HG03097 (cell line): ENCODE measurements around the gene C17orf78.
"Not testable (repeated sequence)": the region's sequence is repeated elsewhere in the genome, so short reads cannot be mapped to it uniquely, and the experiment has no call there.

ENCODE experiments used
- ATAC-seq: cut with Tn5 transposase; IDR thresholded peaks from one replicate; pipeline ENCODE4 v1.9.1; 2021; ENCODE audit not compliant: unreplicated experiment, low FRiP score

C17orf78 gene

DNA sequence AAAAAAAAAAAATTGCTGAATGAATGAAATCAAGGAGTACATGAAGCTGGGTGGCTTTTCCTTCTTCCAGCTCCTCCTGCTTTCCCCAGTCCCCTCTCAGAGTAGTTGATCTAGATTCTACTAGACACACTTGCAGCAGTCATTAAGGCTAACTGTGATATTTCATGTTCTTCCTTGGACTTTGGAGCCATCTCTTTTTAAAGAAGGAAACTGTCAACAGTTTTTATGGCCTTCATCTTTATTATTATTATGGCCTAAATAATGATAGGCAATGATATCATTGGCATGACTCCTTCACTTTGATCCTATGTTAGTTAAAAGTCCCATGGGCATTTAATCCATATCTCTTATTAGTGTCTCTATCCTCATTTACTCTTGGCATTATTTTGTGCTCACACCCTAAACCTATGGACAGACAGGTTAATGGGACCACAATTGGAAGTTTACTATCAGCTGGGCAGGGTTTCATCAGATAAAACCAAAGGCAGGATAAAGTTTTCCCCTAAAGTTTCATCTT lies 9.7 kb downstream of the C17orf78 start:
- ATAC-seq: no peak

DNA sequence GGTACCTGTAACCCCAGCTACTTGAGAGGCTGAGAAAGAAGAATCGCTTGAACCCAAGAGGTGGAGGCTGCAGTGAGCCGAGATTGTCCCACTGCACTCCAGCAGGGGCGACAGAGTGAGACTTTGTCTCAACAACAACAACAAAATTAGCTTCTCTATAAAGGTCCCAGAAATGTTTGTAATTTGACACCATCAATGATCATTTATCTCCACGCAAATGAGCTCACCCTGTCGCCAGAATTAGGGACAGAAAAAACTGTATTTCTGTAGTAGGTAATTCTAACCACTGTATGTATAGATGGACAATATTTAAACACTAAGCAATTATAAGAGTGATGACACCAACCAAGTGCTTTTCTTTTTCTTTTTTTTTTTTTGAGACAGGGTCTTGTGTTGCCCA lies 10.7 kb downstream of the C17orf78 start:
- no peak for ATAC-seq

DNA sequence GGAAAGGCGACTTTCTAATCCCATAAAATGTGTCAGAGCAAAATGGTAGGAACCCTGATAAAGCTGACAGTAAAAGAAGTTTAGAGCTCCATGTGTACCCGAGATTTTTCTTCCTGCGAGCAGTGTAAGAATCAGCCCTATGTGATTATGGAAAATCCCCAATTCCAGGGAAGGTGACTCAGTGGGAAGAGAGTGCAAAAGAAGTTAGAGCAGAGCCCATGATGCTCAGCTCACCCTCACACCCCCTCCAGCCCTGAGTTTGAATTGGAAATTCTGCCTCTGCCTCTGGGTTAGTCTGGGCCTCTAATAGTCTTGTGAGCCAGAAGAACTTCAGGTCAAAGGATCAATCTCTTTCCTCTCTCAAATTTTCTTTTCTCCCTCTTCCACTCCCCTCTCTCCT lies 12.5 kb downstream of the C17orf78 start:
- ATAC-seq: no peak

DNA sequence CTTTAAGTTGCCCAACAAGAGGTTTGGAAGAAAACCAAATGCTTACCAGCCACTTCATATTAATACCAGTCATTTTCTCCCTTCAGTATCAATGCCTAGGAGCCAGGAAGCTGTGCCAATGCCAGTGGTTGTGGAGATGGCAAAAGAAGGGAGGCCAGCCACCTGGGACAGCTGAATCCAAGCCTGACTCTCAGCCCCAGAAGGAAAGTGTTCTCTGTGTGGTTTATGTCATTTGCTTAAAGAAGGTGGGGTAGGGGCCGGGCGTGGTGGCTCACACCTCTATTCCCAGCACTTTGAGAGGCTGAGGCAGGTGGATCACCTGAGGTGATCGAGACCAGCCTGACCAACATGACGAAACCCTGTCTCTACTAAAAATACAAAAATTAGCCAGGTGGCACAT lies 13.4 kb downstream of the C17orf78 start:
- ATAC-seq: no peak

DNA sequence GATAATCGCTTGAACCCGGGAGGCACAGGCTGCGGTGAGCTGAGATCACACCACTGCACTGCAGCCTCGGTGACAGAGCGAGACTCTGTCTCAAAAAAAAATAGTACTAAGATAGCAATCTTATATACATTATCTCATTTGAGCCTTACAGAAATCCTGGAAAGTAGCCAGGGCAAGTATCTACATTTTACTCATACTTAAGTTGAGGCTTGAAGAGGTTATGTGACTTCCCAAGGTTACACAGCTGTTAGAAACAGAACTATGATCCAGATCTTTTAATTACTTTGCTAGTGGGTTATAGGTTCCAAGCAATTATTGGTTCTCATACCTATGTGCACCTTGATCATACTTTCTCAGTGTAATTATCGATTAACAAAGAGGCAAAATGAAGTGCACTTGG lies 15.4 kb downstream of the C17orf78 start:
- no peak for ATAC-seq

DNA sequence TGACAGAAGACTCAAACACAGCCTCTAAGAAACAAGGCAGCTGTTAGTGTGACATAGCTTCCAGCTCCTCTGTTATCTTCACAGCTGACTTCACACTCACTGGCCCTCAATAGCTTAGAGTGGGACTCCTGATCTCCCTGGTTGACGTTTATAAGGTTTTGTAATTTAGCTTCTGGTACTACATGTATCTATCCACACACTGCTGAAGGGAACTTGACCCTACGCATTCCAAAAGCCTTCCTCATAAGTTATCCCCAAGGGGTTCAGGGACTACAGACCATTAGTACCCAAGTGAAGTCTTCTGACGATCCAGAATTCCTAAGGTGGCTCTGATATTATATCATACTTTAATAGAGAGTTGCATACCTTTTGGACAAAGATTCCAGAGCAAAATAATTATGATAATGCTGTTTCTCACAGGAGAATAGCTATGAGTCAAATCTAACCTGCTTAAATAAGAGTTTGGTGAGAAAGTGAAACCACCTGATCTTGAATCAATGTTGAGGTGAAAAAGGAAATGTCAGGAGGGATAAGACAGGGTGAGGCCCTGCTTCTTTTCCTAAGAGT lies 16.3 kb downstream of the C17orf78 start:
- no peak for ATAC-seq

DNA sequence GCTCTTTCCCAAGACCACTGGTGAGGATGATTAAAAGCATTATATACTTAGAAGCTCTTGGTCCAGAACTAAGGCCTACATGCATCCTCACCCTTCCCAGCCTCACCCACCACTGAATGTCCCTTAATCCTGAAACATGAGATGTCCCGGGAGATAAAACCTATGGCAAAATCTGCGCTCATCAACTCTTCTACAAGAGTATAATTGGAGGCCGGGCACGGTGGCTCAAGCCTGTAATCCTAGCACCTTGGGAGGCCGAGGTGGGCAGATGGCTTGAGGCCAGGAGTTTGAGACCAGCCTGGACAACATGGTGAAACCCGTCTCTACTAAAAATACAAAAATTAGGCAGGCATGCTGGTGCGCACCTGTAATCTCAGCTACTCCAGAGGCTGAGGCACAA lies 17.6 kb downstream of the C17orf78 start:
- ATAC-seq: no peak

DNA sequence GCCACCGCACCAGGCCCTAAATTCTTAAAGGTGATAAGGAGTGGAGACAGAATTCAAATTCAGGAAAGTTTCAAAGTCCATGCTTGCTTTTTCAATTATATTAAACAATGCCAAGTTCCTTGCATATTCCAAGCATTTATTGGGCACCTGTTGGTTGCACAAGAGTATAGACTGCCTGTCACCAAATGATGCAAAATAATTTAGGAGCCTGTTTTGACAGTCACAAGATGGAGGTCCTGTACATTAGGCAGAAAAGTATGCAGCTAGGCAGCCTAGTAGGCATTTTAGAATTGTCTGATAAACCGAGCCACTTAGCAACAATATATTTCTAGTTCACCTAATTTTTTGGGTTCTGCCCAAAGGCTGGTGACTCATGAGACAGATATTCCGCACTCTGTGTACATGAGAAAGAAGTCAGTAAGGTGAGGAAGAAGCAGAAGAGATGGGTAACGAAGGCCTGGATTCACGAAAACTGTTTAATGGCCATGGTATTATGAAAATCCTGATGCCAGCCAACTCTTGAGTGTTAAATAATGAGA lies 23.5 kb downstream of the C17orf78 start:
- no peak for ATAC-seq

DNA sequence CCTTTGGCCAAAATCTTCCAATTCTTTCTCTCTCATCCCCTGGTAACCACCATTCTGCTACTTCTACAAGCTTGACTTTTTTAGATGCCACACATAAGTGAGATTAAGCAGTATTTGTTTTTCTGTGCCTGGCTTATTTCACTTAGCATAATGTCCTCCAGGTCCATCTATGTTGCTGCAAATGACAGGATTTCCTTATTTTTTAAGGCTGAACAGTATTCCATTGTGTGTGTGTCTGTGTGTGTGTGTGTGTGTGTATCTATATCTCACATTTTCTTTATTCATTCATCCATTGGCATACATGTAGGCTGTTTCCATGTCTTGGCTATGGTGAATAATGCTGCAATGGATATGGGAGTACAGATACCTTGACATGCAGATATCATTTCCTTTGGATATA lies 24.7 kb downstream of the C17orf78 start:
- no peak for ATAC-seq

DNA sequence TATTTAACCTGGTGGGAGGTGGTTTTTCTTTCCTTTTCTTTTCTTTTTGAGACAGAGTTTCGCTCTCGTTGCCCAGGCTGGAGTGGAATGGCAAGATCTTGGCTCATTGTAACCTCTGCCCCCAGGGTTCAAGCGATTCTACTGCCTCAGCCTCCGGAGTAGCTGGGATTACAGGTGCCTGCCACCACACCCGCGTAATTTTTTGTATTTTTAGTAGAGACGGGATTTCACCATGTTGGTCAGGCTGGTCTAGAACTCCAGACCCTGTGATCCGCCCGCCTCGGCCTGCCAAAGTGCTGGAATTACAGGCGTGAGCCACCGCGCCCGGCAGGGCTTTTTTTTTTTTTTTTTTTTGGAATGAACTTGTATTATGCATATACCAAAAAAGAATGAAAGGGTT lies 29.7 kb downstream of the C17orf78 start:
- not testable (repeated sequence) for ATAC-seq

DNA sequence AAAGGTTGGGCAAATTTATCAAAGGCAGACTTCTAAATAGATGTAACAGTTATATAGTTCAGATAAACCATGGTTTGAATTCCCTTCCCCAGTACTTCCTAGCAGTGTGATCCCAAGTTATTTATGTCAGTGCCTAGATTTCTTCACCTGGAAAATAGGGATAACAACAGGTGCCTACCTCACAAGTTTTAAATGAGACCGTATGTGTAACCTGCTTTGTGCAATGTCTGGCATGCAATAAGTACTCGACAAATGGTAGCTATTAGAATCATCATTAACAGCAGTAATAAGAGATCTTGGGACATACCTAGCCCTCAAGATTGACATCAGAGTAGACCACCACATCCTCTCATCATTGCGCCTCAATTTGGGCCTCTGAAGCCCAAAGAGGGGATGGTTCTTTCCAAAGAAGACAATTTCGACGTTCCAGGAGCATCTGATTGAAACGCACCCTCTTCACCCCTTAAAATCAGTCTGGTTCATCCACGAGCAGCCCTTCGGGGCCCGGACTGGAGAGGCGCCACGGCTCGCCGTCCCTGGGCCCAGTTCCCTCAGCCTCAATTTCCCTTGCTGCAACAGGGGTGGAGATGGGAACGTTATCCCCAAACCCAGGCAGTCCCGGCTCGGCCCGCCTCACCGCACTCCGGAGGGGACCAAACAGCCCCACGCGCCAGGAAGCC lies 30.3 kb downstream of the C17orf78 start:
- no peak for ATAC-seq

DNA sequence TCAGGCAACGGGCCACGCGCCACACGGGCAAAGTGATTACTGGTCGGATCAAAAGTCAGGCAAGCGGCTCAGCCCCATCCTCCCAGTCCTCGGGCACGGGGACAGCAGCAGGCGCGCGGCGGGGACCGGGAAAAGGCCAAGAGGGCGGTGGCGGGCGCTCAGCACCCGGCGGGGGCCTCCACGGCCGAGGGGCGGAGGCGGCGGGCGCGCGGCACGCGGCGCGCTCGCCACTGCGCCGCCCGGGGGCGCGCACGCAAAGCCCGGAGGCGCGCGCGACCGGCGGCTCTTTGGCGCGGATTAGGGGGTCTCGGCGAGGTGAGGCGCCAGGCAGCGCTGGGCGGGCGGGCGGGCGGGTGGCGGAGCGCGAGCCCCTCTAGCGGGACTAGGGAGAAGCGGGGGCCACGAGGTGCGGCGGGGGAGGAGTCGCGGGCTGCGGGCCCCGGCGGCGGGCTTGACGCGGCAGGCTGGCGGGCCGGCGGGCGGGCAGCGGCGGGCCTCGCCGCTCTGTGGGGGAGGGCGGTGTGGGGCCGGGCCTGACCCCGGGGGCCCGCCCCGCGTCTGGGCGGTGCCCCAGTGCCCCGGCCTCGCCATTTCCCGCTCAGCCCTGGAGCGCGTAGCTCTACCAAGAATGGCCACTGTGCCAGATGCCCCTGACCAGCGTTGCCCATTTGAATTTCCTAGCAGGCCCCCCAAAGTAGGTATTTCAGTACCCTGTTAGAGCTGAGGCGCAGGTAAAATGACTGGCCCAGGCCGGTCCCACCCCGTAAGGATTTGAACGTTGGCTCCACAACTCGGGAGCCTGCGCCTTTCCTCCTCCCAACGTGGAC lies 31.1 kb downstream of the C17orf78 start, which contains the start of the genes ACACA and TADA2A:
Gene ACACA, minus strand, starts transcription at position 202 of the 827 bp plus-strand sequence. CDS start 537 bp downstream, outside the sequence.
Gene TADA2A, plus strand, starts transcription at position 252 of the 827 bp plus-strand sequence. CDS start 4,480 bp downstream, outside the sequence.
- peak; percentile 82 for ATAC-seq

DNA sequence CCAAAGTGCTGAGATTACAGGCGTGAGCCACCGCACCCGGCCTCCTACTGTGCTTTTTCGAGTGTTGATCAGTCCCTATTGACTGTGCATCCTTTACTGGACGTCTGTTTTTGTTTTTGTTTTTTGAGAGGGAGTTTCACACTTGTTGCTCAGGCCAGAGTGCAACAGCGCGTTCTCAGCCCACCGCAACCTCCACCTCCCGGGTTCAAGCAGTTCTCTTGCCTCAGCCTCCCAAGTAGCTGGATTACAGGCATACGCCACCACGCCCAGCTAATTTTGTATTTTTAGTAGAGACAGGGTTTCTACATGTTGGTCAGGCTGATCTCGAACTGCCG lies 32.3 kb downstream of the C17orf78 start:
- ATAC-seq: not testable (repeated sequence)

DNA sequence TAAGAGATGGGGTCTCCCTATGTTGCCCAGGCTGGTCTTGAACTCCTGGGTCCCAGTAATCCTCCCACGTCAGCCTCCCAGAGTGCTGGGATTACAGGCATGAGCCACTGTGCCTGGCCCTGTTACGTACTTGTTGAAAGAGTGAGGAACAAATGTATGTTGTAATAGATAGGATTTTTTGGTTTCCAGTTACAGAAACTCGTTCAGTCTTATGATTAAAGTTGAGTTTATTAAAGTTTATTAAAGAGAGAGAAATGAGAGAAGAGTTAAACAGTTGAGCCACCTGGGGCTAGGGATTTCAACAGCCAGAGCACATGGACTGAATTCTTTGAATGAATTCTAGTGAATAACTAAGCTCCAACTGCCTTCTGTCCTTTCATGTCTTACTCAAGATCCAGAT lies 34.6 kb downstream of the C17orf78 start:
- no peak for ATAC-seq

DNA sequence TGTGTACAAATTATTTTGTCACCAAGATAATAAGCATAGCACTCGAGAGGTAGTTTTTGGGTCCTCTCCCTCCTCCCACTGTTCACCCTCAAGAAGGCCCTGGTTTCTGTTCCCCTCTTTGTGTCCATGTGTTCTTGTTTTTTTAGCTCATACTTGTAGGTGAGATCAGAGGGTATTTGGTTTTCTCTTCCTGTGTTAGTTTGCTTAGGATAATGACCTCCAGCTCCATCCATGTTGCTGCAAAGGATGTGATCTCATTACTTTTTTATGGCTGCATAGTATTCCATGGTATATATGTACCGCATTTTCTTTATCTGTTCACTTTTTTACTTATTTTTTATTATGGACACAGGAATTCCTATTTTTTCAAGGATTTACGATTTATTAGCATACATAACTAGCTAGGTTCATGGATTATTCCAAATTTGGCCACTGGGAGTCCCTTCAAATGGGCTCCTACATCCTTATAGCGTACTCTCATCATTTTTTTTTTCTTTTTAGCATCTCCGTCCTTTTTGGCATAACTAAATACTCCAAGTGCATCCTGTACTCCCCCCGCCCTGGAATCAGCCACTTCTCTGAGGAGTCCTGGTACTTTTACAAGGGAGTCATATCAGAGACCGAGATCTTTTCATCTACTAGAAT lies 38.2 kb downstream of the C17orf78 start:
- no peak for ATAC-seq

DNA sequence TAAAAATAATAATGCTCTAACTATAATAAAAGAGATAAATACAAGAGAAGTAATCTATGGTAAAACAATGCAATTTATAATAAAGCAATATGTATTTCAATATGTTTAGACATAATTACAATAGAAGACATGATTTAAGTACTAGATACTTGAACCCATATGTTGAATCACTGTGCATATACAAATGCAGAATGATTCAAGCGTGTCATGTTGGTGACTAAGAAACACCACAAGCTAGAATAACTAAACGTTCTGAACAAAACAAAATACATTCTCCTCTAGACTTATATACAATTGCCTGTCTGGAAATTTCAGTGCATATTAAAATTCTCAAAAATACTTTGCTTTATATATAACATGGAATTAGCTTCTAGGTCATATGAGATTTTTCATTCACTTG lies 42.1 kb downstream of the C17orf78 start:
- ATAC-seq: no peak

DNA sequence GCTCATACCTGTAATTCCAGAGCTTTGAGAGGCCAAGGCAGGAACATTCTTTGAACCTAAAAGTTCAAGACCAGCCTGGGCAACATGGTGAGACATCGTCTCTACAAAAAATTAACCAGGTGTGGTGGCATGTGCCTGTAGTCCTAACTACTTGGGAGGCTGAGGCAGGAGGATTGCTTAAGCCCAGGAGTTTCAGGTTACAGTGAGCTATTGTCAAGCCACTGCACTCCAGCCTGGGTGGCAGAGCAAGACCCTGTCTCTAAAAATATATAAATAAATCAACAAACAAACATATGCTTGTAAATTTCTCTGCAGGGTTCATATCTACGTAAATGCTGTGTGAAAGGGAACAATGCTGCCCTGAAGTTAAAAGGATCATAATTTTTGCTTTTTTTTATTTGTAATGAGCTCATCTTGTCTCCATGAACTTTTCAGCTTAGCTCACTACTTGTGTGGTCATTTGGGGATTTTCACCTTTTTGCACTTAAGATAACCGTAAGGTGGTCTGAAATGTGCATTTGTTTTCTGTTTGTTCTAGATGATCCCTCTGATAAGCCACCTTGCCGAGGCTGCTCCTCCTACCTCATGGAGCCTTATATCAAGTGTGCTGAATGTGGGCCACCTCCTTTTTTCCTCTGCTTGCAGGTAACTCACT lies 47.3 kb downstream of the C17orf78 start:
- ATAC-seq: no peak

DNA sequence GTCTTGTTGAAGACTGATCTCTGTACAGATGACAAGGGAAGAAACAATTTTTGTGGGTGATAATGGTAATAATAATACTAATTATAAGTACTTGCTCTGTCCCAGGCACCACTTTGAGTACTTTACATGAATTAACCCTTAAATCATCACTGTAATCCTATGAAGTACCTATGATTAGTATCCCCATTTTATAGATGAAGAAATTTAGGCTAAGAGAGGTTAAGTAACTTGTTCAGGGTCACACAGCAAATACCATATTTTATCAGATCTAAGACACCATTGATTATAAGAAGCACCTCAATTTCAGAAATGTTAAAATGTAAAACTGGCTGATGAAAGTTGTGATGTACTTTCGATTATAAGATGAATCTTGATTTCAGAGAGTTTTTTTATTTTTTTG lies 49.5 kb downstream of the C17orf78 start:
- ATAC-seq: no peak

DNA sequence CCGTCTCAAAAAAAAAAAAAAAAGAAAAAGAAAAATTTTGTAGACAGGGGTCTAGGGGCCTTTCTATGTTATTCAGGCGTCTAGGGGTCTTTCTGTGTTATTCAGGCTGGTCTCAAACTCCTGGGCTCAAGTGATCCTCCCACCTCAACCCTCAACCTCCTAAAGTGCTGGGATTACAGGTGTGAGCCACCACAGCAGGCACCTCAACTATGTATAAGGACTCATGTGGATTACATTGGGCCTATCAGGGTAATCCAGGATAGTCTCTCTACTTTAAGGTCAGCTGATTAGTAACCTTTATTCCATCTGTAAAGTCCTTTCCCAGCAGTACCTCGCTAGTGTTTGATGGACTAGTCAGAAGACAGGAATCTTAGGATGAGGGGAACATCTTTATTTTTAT lies 53.3 kb downstream of the C17orf78 start:
- ATAC-seq: no peak

DNA sequence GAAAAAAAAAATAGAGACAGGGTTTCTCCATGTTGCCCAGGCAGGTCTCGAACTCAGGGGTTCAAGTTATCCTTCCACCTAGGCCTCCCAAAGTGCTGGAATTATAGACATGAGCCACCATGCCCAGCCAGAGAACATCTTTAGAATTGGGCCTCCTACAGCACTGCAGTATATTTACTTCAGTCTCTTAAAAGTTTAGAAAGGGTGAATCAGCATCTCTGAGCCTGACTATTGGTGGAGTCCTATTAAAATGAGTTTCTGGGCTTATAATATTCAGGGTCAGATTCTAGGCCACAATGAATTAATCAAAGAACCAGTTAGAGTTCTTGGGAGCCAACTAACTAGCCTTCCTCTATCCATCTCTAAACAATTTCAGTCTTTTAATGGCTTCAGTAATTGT lies 53.7 kb downstream of the C17orf78 start:
- no peak for ATAC-seq
